CMK (cell line): ENCODE measurements around the gene MAMDC4.
"Not testable (repeated sequence)": the region's sequence is repeated elsewhere in the genome, so short reads cannot be mapped to it uniquely, and the experiment has no call there.

Experiments
- DNase-seq: peaks from one replicate; pipeline ENCODE4 v3.0.0-alpha.2; 2010; ENCODE audit warnings: low read depth

Gene MAMDC4

GRCh38 chr9:136851941-136852663 lies at the start of gene MAMDC4:
MAMDC4 (plus strand) TSS chr9:136852346; CDS start chr9:136852417, 71 bp downstream.
- no peak for DNase-seq

- not testable (repeated sequence) for DNase-seq
Measured at GRCh38 chr9:136803009-136803550, 49.1 kb upstream of the MAMDC4 start.

GRCh38 chr9:136803551-136804508 lies 48.3 kb upstream of the MAMDC4 start:
- no peak for DNase-seq

GRCh38 chr9:136804509-136805206 lies 47.5 kb upstream of the MAMDC4 start:
- no peak for DNase-seq

GRCh38 chr9:136805207-136805740 lies 46.9 kb upstream of the MAMDC4 start:
- DNase-seq = no peak

GRCh38 chr9:136806067-136806466 lies 46.1 kb upstream of the MAMDC4 start:
- DNase-seq = no peak

GRCh38 chr9:136806631-136807201 lies 45.4 kb upstream of the MAMDC4 start:
- no peak for DNase-seq

GRCh38 chr9:136807281-136808074 lies 44.7 kb upstream of the MAMDC4 start, which contains the start of gene RABL6:
RABL6 (plus strand) TSS chr9:136807948; CDS start chr9:136808197, 249 bp downstream.
- no peak for DNase-seq

- no peak for DNase-seq
Measured at GRCh38 chr9:136808075-136808805, 43.9 kb upstream of the MAMDC4 start.

- DNase-seq = no peak
Measured at GRCh38 chr9:136808806-136809158, 43.4 kb upstream of the MAMDC4 start.

GRCh38 chr9:136814725-136815421 lies 37.3 kb upstream of the MAMDC4 start:
- no peak for DNase-seq

GRCh38 chr9:136815422-136815782 lies 36.7 kb upstream of the MAMDC4 start:
- no peak for DNase-seq

GRCh38 chr9:136820971-136821825 lies 30.9 kb upstream of the MAMDC4 start:
- no peak for DNase-seq

- DNase-seq = no peak
Measured at GRCh38 chr9:136821826-136822544, 30.2 kb upstream of the MAMDC4 start.

- DNase-seq = no peak
Measured at GRCh38 chr9:136823136-136824046, 28.8 kb upstream of the MAMDC4 start.

- DNase-seq = no peak
Measured at GRCh38 chr9:136824496-136825225, 27.5 kb upstream of the MAMDC4 start.
